GM18873 (cell line): ENCODE data around the gene LRBA.

Experiments
- ATAC-seq: cut with Tn5 transposase; IDR thresholded peaks from one replicate; pipeline ENCODE4 v1.9.1; 2021; ENCODE audit warnings: mild to moderate bottlenecking, moderate library complexity, moderate number of reproducible peaks; ENCODE audit not compliant: unreplicated experiment, low FRiP score

The LRBA gene

DNA sequence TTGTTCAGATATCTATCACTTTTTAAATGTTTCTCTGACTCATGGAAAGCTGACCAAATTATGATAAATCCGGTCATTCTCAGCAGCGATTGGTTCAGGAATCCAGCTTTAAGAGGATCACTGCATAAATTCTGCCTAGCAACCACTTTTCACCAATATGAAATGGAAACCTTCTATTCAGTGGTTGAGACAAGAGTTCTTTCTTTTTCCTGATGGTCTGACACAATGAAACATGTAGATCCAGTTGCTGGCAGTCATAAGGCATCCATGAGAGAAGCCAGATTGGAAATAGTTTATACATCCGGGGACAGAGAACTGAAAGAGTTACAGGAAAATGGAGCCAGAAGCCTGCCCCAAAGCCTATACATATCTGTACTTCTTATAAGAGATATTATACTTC lies 406.0 kb downstream of the LRBA start:
- no peak for ATAC-seq

DNA sequence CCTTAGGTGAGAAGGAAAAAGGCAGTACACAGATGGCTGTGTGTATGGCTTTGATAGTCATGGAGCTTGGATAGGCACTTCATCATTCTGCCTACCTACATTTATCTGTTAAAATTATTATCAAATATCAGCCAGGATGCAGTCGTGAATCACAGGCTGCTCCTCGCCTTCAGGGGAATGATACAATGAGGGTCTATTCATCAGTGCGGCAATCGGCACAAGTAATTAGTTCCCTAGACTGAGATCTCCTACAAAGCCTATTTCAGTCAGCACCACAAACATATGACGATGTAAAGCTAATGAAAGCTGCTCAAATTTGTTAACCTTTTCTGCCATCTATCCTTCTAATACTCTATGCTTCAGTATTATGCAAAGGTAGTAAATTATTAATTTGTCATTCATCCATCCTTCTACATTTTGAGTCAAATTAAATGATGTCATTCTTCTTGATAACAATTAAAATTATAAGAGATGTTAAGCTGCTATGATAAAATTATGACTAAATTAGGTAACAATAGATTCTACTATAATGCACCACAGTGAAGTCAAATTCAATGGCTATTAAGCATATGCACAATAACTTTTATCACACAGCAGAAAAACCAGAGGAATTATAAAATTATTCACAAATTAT lies 414.2 kb downstream of the LRBA start:
- ATAC-seq: no peak

DNA sequence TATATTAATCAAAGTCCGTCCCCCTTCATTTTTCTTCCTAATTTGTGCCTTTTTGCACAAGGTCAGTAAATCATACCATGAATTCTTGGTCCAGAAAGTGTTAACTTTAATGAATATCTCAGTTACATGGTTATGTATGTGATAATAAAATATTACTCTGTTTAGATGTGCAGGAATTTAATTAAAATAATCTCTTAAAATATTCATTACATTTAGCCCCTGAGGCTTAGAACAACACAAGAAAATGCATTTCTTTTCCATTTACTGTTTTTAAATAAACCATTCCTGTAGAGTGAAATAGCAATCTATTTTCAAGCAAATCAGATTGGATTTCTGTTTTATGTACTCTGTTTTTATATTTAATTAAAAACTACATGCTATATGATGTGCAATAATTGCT lies 415.5 kb downstream of the LRBA start:
- no peak for ATAC-seq

DNA sequence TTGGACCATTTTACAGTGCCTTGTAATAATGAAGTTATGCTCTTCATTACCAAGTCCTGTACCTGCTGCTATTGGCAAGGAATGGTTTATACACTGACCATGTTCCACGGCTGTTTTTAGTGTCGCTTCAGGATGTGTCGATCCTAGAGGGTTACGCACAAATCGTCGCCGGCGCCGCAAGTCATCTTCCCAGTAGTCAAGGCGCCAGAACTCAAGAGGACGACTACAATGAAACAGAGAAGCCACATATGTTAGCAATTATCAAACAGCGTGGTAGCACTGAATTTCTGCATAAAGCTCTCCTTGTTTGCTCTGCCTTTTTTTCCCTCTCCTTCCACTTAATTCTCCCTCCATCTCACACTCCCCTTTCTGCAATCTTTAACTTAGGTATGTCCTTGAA lies 416.2 kb downstream of the LRBA start:
- no peak for ATAC-seq

DNA sequence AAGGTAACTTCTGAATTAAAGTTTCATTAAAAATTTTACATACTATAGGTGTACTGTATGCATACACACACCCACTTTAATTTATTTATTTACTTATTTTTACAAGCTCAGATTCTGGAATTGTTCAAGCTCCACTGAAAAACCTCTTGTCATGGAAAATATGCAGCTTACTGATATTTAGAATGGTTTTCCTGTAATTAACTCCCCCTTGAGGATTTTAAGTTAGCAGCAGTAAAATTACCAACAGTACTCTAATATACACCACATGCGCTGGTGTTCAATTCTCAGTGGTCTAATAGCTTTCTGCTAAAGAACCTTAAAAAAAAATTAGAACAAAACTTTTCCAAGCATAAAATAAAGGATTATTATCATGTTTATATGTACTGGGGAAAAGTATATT lies 421.1 kb downstream of the LRBA start:
- no peak for ATAC-seq

DNA sequence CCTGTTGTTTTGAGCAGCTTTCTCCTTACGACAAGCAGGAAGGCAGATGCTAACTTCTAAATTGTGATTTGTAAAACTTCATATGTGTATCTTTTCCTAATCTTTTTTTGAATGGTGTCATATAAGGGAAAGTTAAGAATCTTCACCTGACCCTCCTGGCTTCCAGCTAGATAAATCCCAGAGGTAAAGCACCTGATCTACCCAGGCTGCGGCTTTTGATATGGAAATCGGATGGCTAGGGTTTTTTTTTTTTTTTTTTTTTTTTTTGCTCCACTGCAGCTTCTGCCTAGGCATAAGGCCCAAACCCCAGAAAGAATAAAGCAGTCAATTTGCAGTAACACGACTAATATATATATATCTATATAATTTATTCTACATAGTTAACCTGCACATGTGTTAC lies 423.2 kb downstream of the LRBA start:
- no peak for ATAC-seq

DNA sequence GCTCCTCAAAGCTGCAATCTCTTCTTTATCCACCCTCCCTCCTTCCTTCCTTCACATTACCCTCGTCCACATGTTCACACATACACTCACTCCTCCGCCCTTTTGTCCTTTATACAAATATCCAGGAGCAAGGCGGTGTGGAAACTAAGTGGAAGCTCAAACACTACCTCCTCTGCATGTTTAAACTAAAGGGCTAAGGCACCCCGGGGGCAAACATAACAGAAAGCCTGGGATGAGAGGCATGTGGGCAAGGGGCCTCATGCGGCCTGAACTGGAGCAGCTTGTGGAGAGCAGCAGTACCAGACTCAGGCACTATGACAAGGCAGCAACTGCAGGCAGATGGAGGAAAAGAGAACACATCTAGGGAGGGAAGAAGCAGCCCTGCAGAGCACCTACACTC lies 423.7 kb downstream of the LRBA start:
- ATAC-seq: no peak

DNA sequence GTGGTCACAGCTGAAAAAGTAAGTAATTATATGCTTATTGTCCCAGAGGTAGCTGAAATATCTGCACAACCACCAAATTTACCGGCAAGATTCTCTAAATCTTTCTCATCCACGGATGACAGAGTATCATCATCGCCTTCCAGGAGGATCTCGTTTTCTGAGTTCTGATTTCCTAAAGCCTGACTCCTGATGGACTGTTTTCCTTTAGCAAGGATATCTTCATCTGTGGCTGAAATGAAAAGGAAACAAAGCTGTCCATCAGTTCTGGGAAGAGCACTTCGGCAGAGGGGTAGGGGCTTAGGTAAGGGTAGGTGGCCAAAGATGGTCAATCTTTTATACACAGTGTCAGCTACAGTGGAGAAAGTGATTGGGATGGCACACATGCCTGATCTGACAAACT lies 424.5 kb downstream of the LRBA start:
- no peak for ATAC-seq

DNA sequence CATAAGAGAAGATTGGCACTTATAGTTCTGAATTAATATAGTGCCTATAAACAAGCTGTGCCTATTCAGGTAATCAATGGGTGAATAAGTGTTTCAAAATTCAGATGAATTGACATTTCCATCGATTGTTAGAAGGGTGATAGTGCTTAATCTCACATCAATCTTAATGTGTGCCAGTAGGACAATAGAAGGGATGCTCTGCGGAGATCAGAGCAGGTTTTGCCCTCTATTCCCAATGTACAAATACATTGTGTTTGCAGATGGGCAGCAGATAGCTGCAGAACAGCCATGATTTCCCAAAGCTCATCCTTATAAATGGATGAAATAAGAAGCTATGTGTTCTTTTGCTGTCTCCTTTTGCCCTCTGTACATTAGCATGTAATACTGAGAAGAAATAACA lies 425.9 kb downstream of the LRBA start:
- ATAC-seq: no peak

DNA sequence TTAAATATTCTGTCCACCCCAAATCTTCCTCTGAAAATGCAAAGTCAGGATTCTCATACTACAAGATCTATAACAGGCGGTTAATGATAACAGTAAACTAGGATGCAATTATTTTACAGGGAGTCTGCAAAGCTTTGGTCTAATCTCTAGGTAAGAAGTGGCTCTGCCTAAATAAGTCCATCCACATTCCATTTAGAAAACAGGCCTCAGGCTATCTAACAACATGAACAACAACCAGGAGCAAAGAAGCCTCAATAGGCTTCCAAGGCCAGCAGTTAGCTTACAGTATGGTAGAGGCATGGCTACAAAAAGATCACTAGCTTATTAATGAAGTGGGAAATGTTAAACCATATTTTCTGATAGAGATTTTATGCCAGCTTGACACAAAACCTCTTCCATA lies 426.8 kb downstream of the LRBA start:
- no peak for ATAC-seq

DNA sequence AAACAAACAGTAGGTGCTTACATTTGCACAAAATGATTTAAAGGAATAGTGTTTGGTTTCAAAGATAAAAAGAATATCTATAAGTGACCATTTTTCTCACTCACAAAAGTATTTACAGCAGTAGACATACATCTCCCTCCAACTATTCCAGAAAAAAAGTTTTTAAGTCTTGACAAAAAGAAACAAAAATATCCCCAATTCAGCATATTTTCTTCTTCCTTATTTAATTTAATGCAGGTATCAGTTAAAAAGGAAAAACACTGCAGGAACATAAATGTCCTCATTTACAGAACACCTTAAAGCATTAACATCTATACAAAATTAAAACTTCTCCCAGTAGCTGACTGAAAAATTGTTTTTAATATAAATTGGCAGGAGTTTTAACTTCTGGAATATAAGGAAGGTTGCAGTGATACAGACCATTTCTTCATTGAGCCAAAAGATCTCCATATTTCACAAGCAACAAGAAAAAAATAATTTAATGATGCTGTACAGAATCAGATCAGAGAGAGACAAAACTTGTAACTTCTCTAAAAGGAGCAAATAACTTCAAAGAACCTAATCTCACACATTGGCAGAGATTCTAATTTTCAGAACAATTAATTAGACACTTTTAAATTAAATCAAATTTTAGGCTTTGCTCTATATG lies 428.8 kb downstream of the LRBA start:
- ATAC-seq: no peak

DNA sequence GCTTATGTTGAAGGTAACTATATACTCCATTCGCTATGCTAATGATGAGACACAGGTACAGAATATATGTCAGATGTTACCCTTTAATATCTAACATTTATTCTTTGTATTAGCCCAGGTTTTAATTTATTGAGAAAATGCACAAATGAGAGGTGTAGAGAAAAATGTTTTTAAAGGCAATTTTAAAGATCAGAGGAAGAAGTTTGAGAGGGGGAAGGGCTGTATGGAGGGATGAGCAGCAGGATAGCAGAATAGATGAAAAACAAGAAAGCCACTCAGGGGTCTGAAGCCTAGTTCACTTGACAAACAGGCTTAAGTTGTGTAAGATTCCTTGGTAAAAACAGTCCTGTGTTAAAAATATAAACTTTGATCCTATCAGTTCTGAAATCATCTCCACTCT lies 429.5 kb downstream of the LRBA start:
- ATAC-seq: no peak

DNA sequence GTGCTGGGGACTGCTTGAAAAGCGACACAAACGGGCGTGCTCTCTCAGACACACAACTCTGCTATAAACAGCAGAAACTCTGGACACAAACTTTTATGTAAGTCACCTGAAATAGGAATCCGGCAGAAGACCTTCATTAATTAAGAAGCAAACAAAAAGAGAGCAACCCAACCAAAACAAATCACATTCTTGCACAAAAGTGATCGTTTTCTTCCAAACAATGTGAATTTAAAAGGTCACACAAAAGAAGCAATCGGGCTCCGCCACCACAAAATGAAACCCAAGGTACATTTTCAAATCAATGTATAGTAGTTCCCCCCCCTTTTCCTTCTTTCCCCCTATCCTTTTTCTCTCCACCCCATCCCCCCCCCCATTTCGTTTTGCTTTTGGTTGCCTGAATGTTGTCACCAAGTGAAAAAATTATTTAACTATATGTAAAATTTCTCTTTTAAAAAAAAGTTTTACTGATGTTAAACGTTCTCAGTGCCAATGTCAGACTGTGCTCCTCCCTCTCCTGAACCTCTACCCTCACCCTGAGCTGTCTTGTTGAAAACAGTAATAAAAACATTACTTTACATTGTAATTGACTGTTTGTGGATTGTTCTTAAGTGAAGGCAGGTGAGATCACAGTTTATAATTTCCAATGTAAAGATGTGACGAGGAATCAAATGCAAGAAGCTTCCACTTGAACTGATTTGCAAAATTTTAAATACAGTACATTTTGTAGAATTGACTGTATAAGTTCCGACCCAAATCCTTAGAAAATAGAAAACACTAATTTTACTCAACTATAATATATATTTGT lies 430.8 kb downstream of the LRBA start:
- ATAC-seq: no peak

DNA sequence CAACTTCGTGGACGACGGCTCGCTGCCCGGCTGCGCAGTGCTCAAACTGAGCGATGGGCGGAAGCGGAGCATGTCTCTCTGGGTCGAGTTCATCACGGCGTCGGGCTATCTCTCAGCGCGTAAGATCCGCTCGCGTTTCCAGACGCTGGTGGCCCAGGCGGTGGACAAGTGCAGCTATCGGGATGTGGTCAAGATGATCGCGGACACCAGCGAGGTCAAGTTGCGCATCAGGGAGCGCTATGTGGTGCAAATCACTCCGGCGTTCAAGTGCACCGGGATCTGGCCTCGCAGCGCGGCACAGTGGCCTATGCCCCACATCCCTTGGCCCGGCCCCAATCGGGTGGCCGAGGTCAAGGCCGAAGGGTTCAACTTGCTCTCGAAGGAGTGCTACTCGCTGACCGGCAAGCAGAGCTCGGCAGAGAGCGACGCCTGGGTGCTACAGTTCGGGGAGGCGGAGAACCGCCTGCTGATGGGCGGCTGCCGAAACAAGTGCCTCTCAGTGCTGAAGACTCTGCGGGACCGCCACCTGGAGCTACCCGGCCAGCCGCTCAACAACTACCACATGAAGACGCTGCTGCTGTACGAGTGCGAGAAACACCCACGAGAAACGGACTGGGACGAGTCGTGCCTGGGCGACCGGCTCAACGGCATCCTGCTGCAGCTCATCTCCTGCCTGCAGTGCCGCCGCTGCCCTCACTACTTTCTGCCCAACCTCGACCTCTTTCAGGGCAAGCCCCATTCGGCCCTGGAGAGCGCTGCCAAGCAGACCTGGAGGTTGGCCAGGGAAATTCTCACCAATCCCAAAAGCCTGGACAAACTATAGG lies 431.6 kb downstream of the LRBA start:
- ATAC-seq: no peak

DNA sequence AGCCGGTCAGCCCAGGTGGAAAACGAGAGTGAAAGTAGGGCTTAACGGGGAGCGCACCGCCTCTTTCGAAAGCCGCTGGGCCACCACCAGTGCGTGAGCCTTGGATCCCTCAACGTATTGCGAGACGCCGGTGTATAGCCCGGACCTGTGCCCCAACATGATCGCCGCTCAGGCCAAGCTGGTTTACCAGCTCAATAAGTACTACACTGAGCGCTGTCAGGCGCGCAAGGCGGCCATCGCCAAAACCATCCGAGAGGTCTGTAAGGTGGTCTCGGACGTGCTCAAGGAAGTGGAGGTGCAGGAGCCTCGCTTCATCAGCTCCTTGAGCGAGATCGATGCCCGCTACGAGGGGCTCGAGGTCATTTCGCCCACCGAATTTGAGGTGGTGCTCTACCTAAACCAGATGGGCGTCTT lies 432.2 kb downstream of the LRBA start:
- ATAC-seq: no peak

DNA sequence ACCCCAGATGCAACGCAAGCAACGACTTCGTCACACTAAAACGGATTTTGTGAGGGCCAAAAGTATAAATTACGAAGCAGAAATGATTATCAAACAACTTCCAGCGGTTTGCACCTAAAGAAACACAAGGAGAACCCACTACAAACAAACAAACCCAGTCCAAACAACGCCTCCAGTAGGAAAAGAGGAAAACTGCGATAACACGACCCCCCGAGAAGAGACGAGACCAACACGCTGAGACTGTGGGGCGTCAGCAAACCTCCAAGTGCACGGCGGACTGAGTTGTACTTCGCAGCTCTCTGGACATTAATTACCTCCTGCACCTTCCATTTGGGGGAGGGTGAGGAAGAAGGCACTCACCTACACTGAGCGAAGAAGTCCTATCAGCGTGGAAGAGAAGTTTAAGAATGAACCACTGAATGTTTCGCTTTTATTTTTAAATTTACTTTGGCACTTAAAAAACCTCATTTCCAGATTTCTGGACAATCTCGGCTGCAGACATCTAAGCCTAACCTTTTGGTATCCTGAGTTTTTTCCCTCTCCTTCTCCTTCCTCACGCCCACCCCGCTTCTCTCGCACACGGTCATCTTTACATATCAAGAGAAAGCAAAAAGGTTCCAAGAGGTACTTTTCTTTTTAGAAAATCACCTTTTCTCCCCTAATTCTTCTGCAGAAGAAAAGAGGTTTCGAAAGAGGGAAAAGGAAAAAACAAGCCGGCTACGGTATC lies 432.8 kb downstream of the LRBA start, which contains the start of gene MAB21L2:
Gene MAB21L2 (plus strand): TSS at position 6 of the 727 bp plus-strand sequence. CDS start 879 bp downstream, outside the sequence.
- no peak for ATAC-seq

DNA sequence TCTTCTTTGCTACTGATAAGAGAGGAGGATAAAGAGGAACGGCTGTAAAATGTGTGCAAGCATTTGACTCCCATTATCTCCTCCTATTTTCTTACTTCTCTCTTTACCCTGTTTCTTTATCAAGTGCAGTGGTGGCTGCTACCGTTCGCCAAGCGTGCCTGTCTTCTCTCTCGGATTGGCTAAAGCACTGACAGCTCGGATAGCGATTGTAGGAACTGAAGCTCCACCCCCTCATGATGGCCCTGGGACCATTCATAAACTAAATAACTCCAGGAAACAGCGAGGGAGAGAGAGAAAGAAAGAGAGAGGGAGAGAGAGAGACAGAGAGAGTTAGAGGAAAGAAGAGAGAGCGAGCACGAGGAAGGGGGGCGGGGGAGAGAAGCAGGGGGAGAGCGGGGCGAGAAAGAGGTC lies 433.4 kb downstream of the LRBA start:
- no peak for ATAC-seq

DNA sequence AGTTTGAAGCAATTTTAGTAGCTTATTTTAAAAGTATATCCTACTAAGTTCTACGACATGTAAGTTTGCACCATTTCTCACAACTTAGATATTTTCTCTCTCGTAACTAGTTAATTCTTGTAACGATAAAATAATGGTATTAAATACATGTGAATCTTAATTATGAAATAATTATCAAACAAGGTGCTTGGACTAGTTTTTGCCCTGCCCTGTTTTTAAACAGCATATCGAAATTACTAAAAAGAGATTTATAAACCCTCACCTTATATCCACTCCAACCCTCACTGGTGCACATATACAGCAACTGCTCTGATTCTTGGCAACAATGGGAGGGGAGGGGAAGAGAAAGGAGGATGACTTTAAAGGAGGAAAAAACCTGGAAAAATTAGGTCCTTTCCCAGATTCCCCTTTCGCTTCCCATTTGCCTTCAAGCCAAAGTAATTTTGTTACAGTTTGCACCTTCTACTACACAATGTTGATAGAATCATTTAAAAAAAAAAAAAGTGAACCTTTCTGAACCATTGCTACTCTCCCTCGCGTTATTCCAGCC lies 434.0 kb downstream of the LRBA start:
- no peak for ATAC-seq

DNA sequence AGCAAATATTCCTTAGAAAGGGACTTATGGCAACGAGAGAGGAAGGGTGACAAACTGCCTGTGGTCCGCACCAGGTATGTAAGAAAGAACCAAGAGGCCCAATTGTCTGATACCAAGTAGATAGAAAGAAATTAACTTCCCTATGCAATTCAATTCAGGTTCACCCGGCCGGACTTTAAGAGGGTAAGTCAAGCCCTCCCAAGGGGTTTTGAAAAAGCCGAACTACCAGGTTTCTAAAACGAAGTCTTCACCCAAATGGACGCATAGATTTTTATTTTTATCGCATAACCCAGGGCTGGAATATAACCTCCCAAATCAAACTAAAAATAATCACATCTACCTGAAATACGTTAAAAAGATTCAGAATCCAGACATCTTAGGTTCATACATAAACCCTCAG lies 434.8 kb downstream of the LRBA start:
- ATAC-seq: no peak
